Measurements from ENCODE around the gene KCNE1.
"Not testable (repeated sequence)": the region's sequence is repeated elsewhere in the genome, so short reads cannot be mapped to it uniquely, and the experiment has no call there.

The KCNE1 gene

GRCh38 chr21:34510148-34511142 is 1.6 kb downstream of the KCNE1 start:
- DNase-seq = no peak

- DNase-seq = no peak
Observed at GRCh38 chr21:34509151-34509550, 2.9 kb downstream of the KCNE1 start.

- DNase-seq = no peak
Observed at GRCh38 chr21:34504595-34504994, 7.4 kb downstream of the KCNE1 start.

- no peak for DNase-seq
Observed at GRCh38 chr21:34502480-34503106, 9.4 kb downstream of the KCNE1 start.

- DNase-seq = no peak
Observed at GRCh38 chr21:34501716-34502115, 10.3 kb downstream of the KCNE1 start.

GRCh38 chr21:34500191-34500590 is 11.8 kb downstream of the KCNE1 start:
- DNase-seq = no peak

- no peak for DNase-seq
Observed at GRCh38 chr21:34499116-34499515, 12.9 kb downstream of the KCNE1 start.

GRCh38 chr21:34498623-34499022 is 13.4 kb downstream of the KCNE1 start:
- DNase-seq = no peak

- not testable (repeated sequence) for DNase-seq
Observed at GRCh38 chr21:34483854-34484253, 28.2 kb downstream of the KCNE1 start.

GRCh38 chr21:34483435-34483834 is 28.6 kb downstream of the KCNE1 start:
- DNase-seq = not testable (repeated sequence)

- not testable (repeated sequence) for DNase-seq
Observed at GRCh38 chr21:34467333-34467732, 44.7 kb downstream of the KCNE1 start.

- not testable (repeated sequence) for DNase-seq
Observed at GRCh38 chr21:34459426-34459825, 52.6 kb downstream of the KCNE1 start.

GRCh38 chr21:34458266-34458665 is 53.7 kb downstream of the KCNE1 start:
- DNase-seq = not testable (repeated sequence)

- not testable (repeated sequence) for DNase-seq
Observed at GRCh38 chr21:34456180-34456579, 55.8 kb downstream of the KCNE1 start.

GRCh38 chr21:34455628-34456027 is 56.4 kb downstream of the KCNE1 start:
- DNase-seq = not testable (repeated sequence)

GRCh38 chr21:34447018-34447417 is 65.0 kb downstream of the KCNE1 start:
- DNase-seq = not testable (repeated sequence)

GRCh38 chr21:34443486-34443885 is 68.5 kb downstream of the KCNE1 start:
- not testable (repeated sequence) for DNase-seq

GRCh38 chr21:34429710-34430109 is 82.3 kb downstream of the KCNE1 start:
- not testable (repeated sequence) for DNase-seq

GRCh38 chr21:34428441-34428840 is 83.6 kb downstream of the KCNE1 start:
- not testable (repeated sequence) for DNase-seq

GRCh38 chr21:34427339-34427738 is 84.7 kb downstream of the KCNE1 start:
- not testable (repeated sequence) for DNase-seq

GRCh38 chr21:34423805-34424204 is 88.2 kb downstream of the KCNE1 start, which contains the start of gene SMIM34:
SMIM34 (minus strand) TSS chr21:34423951; CDS start chr21:34423839, 112 bp downstream.
- not testable (repeated sequence) for DNase-seq

- not testable (repeated sequence) for DNase-seq
Observed at GRCh38 chr21:34417448-34418077, 94.4 kb downstream of the KCNE1 start.

- not testable (repeated sequence) for DNase-seq
Observed at GRCh38 chr21:34407294-34407693, 104.7 kb downstream of the KCNE1 start.

All from stimulated activated naive CD4-positive, alpha-beta T cell (primary cell).